NCI-H69 (cell line): Measurements from ENCODE around the gene CCNQ.

Source experiments
- DNase-seq: peaks from one replicate; lab custom pipeline; 2025; lab: John Stamatoyannopoulos, UW

Gene CCNQ

DNA sequence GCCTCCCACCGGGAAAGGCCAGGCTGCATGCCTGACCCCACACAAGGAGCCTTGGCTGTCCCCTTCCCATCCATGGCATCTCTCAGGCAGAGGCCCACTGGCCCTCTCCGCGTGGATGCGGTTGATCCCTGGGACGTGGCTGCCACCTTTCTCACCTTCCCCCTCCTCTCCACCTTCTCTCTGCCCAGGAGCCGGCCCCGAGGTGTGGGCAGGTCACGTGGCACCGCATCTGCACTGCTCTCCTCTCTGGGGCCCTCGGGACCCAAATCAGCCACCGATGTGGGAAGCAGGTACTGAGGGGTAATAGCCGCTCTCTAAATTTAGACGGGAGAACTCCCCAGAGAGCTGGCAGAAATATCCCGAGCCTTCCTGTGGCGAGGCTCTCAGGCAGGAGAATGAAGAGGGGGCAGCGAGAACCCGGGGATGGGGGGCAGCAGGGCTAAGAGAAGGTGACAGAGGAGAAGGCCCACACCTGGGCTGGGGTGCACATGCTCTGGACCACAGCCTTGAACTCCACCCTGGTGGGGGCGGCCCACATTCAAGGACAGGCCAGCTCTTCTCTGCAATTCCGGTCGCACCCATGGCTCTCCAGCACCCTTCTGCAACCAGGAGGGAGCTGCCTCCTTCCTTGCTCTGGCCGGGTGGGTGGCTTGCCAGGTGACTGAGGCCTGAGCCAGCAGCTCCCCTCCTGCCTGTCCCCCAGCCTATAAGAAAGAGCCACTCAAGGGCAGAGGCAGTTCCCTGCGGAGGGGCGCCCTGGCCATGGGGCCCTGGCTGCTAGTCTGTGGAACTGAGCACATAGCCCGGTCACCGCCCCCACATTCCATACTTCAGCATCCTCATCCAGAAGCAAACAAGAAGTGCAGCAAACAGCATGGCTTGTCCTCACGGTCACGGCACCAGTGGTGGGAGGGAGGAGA lies 38.4 kb upstream of the CCNQ start:
- DNase-seq = no peak

DNA sequence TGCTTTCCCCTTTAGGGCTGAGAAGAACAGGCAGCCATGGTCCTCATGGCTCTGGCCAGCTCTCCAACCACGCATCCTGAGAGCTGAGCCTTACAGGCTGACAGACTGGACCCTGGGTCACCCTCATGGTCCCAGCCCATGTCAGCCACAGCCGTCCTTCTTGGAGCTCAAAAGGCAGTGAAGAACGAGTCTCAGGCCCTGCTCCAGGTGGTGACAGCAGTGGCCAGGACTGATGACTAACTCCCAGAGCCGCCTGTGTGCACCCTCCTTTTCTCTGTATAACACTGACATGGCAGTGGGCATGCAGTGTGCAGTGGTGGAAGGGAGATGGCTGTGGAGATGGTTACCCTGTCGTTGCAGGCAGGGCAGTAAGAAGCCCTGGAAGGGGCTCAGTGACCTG lies 37.8 kb upstream of the CCNQ start:
- no peak for DNase-seq

DNA sequence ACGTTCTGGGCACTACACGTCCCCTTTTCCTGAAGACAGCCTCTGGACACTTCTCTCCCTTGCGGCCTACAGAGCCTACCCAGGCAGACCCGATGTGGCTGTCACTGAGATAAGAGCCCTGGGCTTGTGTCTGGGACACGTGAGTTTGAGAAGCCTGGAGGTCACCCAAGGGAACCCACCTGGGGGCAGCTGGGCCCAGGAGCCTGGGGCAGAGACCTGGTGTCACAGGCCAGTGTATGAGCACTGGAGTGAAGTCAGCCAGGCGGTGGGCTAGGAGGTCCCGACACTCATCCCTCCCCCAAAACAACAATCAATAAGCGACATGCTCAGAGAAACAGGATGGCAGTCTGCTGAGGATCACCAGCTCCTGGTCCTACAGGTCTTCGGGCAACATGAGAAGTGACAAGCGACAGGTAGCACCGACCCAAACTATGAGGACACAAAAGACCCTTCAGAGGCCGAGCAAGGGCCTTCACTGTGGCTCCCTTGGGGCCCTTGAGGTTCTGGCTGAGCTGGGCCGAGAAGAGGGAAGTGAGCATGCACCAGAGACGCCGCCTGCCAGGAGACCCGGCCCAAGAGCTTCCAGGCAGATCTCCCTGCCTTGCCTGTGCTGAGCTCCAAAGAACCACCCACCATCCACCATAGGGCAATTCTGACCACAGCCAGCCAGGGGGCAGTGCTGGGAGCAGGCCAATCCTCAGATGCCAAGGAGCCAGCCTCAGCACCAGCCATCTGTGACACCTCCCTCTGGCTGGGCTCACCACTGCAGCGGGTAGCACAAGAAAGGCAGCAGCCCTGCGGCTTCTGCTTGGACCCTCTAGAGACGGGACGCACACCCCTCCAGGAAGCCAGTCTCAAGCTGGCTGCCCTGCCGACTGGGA lies 37.1 kb upstream of the CCNQ start:
- DNase-seq = peak; percentile 49

DNA sequence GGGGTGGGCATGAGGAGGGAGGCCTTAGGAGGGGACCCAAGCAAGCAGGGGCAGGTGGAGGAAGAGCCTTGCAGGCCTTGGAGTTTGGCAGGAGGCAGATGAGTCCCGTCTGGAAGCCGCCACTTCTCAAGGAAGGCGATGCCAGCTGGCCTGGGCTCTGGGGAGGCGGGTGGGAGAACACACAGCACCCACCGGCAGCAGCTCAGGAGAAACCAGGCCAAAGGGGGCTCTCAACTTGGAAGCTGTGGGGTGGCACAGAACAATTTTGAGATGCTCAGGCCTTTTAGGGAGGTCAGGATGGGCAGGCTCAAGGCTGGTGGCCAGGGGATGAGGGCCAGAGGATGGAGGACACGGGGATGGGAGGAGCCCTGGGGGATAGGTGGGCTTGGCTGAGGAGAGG lies 36.4 kb upstream of the CCNQ start:
- DNase-seq = no peak

DNA sequence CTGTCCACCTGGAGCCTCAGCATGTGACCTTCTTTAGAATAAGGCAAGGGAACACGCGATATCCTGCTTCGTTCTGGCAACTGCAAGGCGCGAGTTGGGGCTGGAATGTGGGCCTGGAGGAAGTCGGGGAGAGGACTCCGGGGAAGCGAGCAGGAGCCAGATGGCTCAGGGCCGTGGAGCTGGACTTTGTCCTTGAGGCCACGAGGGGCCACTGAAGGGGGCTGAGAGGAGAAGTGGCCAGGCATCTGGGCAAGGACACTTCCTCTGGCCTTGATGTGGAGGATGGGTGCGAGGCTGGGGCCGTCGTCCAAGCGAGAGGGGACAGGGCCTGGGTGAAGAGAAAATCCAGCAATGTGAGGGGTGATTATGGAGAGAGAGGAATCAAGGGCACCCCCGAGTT lies 35.9 kb upstream of the CCNQ start:
- DNase-seq = no peak

DNA sequence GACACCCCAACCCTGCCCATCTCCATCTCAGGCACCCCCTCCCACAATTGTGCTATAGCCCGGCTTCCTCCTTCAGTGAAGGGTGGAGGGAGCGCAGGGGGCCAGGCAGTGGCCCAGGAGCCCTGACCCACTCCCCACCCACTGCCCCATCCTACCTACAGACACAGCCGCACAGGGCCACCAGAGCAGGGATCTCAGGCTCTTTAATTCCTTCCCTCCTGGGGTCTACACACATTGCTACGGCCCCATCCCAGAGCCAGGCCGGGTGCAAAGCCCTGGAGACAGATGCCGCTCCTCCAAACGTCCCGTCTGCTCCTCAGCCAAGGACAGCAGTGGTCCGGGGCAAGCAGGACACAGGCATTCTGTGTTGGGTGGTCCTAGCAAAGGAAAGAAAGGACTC lies 35.3 kb upstream of the CCNQ start:
- DNase-seq = no peak

DNA sequence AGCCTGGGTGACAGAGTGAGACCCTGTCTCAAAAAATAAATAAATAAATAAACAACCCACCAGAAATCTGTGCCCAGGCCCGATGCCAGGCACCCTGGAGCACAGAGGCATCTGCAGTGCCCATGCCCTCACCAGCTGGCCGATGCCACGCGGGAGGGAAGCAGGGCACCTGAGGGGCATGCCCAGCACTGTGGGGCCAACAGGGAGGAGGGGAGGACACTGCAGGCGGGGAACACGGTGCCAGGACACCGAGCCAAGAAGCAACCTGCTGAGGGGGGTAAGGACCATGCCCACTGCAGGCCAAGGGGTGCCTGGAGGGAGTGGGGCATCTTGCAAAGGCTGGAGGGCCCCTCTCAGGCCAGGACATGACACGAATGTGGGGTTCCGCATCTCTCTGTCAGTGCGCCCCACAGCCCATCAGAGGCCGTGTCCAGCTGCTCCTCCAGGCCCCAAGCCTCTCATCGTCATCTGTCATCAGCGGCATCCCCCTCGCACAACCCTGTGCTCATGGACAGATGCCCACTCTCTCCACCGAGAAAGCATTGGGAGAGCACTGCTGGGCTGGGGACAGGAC lies 34.8 kb upstream of the CCNQ start:
- DNase-seq = no peak

DNA sequence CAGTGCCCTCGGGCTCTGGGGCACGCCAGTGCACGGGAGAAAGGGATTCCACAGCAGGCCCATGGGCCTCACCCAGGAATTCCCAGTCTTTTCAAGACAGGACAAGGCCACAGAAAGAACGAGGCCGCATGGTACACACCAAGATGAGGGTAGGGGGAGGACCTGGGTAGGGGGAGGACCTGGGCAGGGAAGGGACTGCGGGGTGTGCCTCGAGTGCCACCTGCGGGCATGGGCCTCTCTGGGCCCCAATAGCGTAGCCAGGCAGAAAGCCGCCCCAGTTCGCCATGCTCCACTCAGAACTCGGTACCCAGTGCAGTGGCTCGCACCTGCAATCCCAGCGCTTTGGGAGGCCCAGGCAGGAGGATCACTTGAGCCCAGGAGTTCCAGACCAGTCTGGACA lies 34.1 kb upstream of the CCNQ start:
- no peak for DNase-seq

DNA sequence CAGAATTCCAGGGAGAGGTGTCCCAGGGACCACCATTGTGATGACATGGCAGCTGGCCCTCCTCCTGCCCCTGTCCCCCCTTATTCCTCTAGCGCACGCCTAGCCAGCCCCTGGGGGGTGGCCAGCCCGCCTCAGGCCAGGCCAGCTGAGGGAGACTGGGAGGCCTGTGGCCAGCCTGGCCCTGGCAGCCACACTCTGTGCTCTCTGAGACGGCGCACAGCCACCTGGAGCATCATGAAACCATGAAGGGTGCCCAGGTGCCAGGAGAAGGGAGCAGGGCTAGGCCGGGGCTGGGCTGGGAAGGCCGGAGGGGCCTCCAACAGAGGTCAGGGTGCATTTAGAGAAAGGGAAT lies 33.6 kb upstream of the CCNQ start:
- no peak for DNase-seq

DNA sequence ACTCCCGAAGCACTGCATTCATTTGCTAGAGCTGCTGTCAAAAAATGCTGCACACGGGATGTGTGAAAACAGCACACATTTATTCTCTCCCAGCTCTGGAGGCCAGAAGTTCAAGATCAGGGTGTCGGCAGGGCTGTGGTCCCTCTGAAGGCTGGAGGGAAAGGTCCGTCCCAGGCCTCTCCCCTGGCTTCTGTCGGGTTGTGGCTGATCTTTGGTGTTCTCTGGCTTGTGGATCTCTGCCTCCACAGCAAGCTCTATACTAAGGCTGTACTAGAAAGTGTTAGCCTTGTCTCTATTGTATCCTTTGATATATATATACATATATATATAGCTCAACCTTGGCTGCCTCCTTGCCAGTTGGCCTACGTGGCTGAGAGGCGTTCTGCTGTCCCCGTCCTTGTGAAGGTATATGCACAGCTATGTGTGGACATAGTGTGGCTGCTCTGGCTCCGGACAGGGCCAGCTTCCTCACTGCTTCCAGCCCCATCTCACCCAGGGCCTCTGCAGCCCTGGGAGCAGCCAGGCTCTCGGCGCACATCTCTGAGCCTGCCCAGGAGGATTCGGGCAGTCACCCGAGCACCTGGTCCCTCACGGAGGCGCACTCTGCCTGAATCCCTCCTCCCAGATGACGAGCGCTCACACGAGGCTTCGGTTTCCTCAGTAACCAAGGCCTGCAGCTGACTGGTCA lies 33.1 kb upstream of the CCNQ start:
- no peak for DNase-seq

DNA sequence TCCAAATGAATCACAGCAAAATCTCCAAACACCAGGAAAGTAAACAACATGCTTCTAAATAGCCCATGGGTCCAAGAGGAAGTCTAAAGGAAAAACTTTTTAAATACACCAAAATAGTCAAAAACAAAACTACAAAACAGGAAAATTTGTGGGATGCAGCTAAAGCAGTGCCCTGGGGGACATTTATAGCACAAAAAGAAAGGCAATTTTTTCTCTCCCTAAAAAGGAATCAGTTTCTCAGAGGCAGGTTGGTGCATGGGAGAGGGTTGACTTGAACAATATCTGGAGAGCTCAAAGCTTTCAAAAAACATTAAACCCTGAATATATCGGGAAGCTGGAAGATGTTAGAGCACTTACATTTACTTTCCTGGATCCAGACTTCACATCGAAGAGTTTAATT lies 32.4 kb upstream of the CCNQ start:
- DNase-seq = no peak

DNA sequence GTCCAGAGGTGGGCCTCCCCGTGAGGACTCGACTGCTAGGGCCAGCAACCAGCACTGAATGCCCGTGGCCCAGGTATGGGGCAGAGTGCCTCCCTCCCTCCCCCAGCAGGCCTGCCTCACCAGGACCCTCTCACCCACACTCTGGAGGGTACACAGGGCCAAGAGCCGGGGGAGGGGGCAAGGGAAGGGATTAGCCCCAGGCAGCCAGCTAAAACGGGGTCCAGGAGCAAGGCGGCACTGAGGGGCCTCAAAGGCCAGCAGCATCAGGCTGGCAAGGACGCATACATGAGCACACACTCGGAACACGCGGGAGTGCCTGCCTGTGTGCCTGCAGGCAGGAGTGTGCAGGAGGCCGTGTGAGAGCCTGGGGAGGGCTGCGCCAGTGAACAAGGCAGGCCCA lies 29.7 kb upstream of the CCNQ start:
- DNase-seq = no peak

DNA sequence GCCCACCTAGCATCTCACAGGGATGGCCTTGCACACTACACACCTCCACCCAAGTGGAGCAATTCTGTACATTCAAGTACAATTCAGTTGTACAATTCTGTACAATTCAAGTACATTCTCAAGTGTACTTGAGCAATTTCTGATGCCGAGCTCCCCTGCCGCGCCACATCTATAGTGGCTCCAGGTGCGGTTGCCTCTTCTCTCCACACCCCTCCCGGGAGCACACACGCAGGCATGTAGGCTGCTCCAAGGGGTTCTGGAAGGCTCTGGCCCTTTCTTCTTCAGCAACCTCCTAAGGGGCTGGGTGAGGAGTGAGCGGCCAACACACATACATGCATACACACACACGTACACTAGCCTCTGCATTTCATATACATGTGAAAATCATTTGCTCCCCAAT lies 29.2 kb upstream of the CCNQ start:
- DNase-seq = no peak

DNA sequence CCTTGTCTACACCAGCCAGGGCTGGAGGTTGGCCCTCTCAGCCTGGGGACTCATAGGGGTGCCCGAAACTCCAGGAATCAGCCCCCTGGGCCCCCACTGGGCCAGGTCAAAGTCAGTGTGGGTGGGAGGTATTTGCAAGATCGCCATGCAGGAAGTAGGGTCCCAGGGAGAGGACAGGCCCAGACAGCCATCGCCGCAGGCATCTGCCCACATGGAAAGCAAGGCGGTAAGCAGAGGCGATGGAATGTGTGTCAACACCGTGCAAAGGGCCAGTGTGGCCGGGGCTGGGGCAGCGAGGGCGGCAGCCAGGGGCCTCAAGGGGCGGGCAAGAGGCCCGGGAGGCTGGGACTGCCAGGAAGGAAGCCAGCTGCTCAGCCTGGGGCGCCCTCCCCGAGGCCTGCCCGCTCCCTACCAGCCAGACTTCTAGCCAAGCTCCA lies 28.8 kb upstream of the CCNQ start:
- DNase-seq = no peak

DNA sequence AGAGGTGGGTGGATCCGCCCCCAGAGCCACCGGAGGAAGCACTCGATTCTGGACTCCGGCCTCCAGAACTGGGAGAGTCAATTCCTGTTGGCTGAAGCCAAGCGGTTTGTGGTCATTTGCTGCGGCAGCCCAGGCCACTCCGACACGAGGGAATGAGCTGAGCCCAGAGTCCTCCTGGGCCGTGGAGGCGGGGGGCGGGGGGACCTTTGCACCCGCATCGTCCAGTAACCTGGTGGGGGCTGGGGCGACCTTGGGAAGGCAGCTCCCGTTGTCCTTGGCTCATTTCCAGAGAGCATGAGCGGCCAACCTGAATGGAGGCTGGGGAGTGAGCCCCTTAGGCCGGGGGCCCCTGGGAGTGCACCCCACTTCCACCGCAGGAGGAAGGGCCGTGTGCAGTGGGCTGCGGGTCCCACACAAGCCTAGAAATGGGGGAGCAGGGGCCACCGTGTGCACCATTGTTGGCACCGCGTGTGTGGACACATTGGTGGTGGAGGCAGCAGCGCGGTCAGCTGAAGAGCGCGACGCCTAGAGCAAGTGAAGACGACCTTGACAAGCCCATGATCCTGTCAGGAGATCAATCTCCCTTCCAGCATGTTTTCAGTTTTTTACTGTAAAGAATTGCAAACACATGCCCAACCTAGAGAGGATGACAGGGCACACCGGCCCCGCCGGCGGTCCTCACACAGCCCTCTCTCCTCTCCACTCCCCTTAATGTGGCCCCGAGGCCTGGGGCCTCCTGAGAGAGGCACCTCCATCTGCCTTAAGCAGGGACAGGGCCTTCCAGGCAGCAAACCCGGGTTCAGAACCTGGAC lies 28.1 kb upstream of the CCNQ start:
- no peak for DNase-seq

DNA sequence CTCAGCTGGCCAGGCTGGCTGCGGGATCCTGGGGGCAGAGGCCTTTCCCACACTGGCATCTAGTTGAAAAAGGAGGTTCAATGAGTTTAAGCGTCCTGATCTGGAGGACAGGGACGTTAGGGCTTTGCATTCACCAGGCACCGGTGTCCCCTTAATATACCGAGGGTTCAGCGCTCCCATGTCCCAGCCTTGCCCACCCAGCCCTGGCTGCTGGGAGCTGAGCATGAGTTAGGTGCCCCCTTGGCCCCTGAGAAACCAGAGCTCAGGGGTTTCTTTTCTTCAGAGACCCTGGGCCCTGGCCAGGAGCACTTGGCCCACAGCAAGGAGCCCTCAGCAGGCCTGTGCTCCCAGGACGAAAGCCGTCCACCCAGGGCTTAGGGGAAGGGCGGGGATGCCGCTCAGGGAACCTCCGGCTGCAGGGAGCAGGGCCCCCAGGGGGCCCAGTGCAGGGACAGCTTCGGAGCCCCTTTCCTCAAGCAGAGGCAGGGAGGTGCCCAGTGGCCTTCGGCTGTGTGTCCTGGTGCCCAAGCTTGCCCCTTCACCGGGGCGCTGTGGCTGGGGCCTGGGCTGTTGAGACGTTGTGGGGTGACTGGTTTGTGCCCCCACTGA lies 27.2 kb upstream of the CCNQ start:
- no peak for DNase-seq

DNA sequence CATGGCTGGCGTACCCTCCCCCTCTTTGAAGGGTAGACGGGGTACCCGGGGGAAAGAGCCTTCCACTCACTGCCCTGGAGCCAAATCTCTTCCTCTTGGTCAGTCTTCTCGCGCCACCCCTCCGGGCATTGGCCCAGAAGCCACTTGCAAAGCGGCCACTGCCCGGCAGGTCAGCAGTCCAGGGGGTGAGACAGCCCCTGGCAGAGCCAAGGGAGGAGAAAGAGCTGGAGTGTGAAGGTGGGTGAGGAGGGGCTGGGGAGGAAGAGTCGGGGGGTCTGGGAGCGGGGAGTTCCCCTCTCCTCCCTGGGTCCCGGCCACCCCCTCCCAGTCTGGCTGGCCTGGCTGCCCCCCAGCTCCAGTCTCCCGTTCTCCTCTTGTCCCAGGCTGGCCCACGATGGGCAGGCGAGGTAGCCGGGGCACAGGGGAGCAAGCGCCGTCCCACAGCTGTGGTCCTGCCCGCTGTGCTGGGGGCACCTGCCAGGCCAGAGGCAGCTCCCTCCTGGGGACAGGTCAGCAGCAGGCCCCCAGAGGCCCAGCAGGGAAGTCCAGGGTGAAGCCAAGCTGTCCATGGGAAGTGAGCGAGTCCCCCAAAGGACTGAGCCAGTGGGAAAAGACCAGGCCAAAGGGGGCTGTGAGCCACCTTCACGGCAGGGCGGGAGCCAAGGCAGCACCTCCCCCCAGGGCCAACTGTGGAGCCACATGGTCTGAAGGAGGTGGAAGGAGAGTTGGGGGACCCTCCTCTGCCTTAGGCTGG lies 26.5 kb upstream of the CCNQ start:
- no peak for DNase-seq

DNA sequence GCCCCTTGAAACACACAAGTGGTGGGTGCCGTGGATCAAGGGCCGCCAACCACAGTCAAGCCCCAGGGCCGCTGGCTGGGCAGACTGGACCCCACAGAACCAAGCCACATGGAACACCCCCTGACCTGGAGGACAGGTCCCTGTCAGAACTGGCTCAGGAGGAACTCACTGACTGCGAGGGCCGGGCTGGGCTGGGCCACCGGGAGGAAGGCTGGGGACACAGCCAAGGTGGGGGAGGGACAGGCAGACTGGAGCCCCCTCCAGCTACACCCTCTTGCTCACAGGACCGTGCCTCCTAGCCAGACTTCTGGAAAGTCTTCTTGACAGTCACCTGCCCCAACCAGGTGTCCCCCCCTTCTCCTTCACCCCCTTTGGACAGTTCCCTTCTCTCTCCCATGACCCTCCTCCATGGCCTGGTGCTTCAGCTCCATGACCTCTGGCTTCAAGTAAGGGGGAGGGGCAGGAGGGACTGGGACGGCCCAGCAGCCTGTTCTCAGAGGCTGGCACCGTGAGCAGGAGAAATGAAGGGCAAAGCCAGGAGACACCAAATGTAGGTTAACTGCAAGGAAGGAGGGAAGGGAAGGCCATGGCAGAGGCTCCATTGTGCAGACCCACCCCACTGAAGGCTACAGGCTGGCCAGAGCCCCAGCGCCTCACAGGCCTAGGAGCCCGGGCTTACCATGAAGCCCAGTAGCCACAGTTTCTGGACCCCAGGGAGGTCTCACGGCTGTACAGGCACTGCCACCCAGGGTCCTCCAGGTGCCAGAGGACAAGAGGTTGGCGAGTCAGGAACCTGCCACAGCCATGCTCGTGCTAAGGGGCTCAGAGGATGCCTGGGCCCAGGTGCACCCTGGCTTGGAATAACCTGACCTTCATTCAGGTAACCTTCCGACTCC lies 25.5 kb upstream of the CCNQ start:
- no peak for DNase-seq
